Measurements from ENCODE around the gene TGFA.

GRCh38 chr2:70519453-70519852 lies 34.2 kb downstream of the TGFA start:
- no peak for TF ChIP-seq CTCF (IDR thresholded peaks at IDR 0.05; ENCODE audit: insufficient read depth, low read depth, low read length)
- no peak for TF ChIP-seq EZH2 (IDR thresholded peaks at IDR 0.05; ENCODE audit: insufficient read depth, low read length)

All from astrocyte (in vitro differentiated cells and primary cell).